Testis (tissue), 3 donors: Measurements from ENCODE around the gene SLC25A25. TPM values are rescaled to one million over a fixed set of nuclear protein-coding genes. Genes with fewer than 3 reads are reported as not detected.

Experiments used
- DNase-seq: peaks from one replicate; pipeline ENCODE4 v3.0.0-alpha.2; 2019
- H3K27ac ChIP-seq, 2 donors: fragments of 200-600 bp; sonication (generic); one replicate each; pipeline ENCODE4 v1.5.1; 2019
- H3K27me3 ChIP-seq: fragments of 200-600 bp; sonication (generic); one replicate; pipeline ENCODE4 v1.5.1; 2019
- H3K36me3 ChIP-seq: fragments of 200-600 bp; sonication (generic); one replicate; pipeline ENCODE4 v1.5.1; 2017; ENCODE audit warnings: low read depth; ENCODE audit errors: missing control alignments
- H3K4me1 ChIP-seq: fragments of 200-600 bp; sonication (generic); one replicate; pipeline ENCODE4 v1.5.1; 2019
- H3K4me3 ChIP-seq, 2 donors: fragments of 200-600 bp; sonication (generic); one replicate each; pipeline ENCODE4 v1.5.1; 2017 to 2019
- H3K9me3 ChIP-seq: fragments of 200-600 bp; sonication (generic); one replicate; pipeline ENCODE4 v1.5.1; 2017
- POLR2A ChIP-seq: fragments of 450-650 bp; IDR thresholded peaks from one replicate; pipeline ENCODE4 v1.6.1; 2017; ENCODE audit warnings: antibody characterized with exemption, mild to moderate bottlenecking, moderate library complexity
- WGBS, 2 donors: methylation state at CpG; one replicate each; pipeline ENCODE4 v1.1.5; 2018; 5-methylcytosine and 5-hydroxymethylcytosine counted together
- intact Hi-C: fragments of 100-400 bp; cut with DNase I; formaldehyde crosslinking; loops from one replicate; pipeline ENCODE4 v1.15.1; 2023; ENCODE audit warnings: low total_unique reads
- polyA plus RNA-seq: library from polyadenylated mRNA; stranded (reverse); fragments of 350-450 nt; fragmentation: Illumina TruSeq; extraction: RNeasy Lipid Tissue Mini Kit (QIAGEN cat#74804); gene quantifications from one replicate; pipeline ENCODE4 v1.2.3, GENCODE V29; 2014; ENCODE audit warnings: low read depth, low replicate concordance; ENCODE audit not compliant: insufficient read depth
- total RNA-seq, 2 donors: library from RNA; depleted of rRNA; stranded (reverse); fragments of >200 nt; gene quantifications; one replicate each; pipeline ENCODE4 v1.2.3, GENCODE V29; 2016
- TF ChIP-seq, protein P1 (sequence below), 3 experiments: fragments of 450-650 bp in 2 of 3; fragments of 200-600 bp in 1 of 3; sonication (generic) in 1 of 3; IDR thresholded peaks; one replicate each; pipeline ENCODE4 v1.5.1; 2016 to 2019; ENCODE audit warnings: antibody characterized with exemption in 3 of 3, mild to moderate bottlenecking in 2 of 3, moderate library complexity in 1 of 3

Gene SLC25A25
- total and polyA plus RNA-seq, 3 donors from 2014 or later = 15.0 to 21.1 (median 19.1) TPM

DNA sequence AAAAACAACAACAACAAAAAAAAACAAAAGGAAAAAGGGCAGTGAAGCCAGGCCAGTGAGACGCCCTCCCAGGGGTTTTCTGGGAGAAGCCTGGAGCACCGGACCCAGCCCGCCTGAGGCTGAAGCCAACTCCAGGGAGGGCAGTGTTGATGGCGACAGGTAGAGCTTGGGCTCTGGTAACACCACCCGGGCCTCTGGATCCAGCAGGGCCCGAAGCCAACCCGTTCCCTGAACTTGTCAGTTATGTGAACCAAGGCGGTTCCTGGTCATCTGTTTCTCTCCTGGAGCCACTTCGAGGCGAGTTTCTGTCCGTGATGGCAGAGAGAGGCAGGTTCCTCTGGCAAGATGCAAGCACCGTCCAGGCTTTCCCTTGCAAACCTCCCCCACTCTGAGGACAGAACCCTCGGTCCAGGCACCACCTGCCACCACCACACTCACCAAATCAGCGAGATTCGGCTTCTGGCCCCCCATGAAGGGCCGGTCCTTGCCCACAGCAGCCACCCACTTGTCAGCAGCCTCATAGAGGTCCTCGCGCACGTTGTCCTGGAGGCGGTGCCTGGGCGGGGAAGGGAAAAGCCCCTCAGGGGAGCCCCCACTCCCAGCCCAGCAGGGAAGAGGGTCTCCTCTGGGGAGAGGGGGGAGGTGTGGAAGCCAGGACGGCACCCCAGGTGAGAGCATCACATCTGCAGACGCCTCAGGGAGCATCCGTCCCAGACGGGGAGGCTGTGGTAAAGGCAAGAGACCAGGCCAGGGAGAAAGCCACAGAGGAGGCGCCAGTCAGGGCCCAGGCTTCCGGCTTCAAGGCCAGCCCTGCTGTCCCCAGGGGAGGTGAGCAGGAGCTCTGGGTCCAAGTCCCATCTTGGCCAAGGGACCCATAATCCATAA is 54.1 kb downstream of the SLC25A25 start:
- no peak overlapping the region for H3K4me3 ChIP-seq
- TF ChIP-seq, protein P1, sequence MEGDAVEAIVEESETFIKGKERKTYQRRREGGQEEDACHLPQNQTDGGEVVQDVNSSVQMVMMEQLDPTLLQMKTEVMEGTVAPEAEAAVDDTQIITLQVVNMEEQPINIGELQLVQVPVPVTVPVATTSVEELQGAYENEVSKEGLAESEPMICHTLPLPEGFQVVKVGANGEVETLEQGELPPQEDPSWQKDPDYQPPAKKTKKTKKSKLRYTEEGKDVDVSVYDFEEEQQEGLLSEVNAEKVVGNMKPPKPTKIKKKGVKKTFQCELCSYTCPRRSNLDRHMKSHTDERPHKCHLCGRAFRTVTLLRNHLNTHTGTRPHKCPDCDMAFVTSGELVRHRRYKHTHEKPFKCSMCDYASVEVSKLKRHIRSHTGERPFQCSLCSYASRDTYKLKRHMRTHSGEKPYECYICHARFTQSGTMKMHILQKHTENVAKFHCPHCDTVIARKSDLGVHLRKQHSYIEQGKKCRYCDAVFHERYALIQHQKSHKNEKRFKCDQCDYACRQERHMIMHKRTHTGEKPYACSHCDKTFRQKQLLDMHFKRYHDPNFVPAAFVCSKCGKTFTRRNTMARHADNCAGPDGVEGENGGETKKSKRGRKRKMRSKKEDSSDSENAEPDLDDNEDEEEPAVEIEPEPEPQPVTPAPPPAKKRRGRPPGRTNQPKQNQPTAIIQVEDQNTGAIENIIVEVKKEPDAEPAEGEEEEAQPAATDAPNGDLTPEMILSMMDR (IDR thresholded peaks at IDR 0.05) = no peak
- TF ChIP-seq POLR2A = no peak
- H3K36me3 ChIP-seq = no peaks in the 10 kb centered on the region
- H3K9me3 ChIP-seq = no peaks in the 10 kb centered on the region
- 87 to 90% methylated on average over 16 to 27 of the region's 27 CpGs for WGBS, 2 donors
- H3K27ac ChIP-seq = no peak overlapping the region
- H3K27me3 ChIP-seq = no peaks in the 10 kb centered on the region
- DNase-seq = no peak
- H3K4me1 ChIP-seq = peaks cover 17% of the 10 kb centered on the region
- intact Hi-C loops = no loop called here

DNA sequence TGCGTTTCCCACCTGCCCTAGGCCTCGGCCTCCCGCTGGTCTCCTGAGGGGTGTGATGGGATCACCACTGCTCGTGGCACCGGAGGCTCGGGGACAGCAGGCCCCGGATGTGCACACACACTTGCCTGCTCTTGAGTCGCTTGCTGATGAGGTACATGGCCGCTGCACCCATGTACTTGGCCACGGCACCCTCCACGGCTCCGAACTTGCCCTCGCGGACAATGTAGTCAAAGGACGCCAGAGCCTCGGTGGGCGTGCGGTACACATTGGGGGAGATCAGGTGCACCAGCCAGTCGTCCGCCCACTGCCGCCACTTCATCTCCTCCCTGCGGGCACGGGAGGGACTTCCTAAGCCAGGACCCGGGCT is 54.8 kb downstream of the SLC25A25 start:
- no peaks in the 10 kb centered on the region for H3K36me3 ChIP-seq
- no peak for DNase-seq
- peaks cover 16% of the 10 kb centered on the region for H3K4me1 ChIP-seq
- H3K4me3 ChIP-seq = no peak overlapping the region
- no peak overlapping the region for H3K27ac ChIP-seq
- no peaks in the 10 kb centered on the region for H3K9me3 ChIP-seq
- TF ChIP-seq, protein P1 (IDR thresholded peaks at IDR 0.05) = no peak
- intact Hi-C loops = no loop called here
- 91 to 94% methylated on average over 14 to 24 of the region's 24 CpGs for WGBS, 2 donors
- H3K27me3 ChIP-seq = no peaks in the 10 kb centered on the region

DNA sequence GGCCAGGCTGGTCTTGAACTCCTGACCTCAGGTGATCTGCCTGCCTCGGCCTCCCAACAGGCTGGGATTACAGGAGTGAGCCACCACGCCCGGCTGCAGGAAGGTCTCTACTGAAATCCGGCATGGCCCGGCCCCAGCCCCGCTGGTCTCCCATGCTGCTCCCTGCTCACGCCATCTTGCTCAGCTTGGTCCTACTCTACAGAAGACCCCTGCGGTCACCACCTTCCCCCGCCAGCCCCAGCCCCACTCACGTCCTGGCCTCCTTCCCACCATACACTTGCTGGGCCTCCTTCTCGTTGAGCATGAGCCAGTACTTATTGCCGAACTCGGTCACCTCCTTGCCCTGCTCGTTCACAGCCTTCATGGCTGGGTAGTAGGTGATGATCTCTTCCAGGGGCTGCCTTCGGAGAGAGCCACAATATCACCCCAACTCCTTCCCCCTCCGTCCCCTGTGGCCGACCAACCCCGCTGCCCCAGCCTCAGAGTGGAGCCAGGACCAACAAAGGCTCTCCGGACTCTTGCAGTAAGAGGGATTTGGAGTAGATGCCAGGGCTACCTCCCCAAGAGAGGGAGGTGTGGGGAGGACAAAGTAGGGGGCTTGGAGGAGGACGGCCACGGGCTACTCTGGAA is 55.5 kb downstream of the SLC25A25 start:
- intact Hi-C loops = no loop called here
- no peaks in the 10 kb centered on the region for H3K9me3 ChIP-seq
- no peak overlapping the region for H3K27ac ChIP-seq
- H3K36me3 ChIP-seq = no peaks in the 10 kb centered on the region
- H3K4me3 ChIP-seq = no peak overlapping the region
- no peaks in the 10 kb centered on the region for H3K27me3 ChIP-seq
- no peak for DNase-seq
- H3K4me1 ChIP-seq = peaks cover 14% of the 10 kb centered on the region
- TF ChIP-seq, protein P1 (IDR thresholded peaks at IDR 0.05) = no peak
- TF ChIP-seq POLR2A = no peak
- WGBS, 2 donors = 91% methylated on average over 20 to 21 of the region's 21 CpGs

DNA sequence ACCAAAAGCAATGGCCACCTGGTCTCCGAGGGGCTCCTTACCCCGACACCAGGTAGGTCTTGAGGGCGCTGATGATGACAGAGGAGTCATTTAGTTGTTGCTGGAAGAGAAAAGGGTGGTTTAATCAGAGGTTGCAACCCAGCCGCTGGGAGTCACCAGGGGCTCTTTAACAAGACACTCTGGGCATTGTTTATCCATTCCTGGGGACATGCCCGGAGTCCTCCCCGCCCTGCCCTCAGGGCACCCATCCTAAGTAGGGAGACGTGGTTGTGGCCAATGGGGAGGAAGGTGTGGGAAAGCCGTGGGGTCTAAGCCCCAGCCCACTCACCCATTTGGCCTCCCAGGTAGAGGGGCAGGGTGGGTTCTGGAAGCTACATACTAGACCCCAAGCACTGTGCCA is 56.4 kb downstream of the SLC25A25 start:
- H3K9me3 ChIP-seq = no peaks in the 10 kb centered on the region
- 87 to 92% methylated on average over 3 to 8 of the region's 8 CpGs for WGBS, 2 donors
- DNase-seq = no peak
- peaks cover 21% of the 10 kb centered on the region for H3K4me1 ChIP-seq
- no peak overlapping the region for H3K27ac ChIP-seq
- H3K4me3 ChIP-seq = no peak overlapping the region
- intact Hi-C loops = no loop called here
- H3K27me3 ChIP-seq = no peaks in the 10 kb centered on the region
- no peaks in the 10 kb centered on the region for H3K36me3 ChIP-seq
- no peak for TF ChIP-seq POLR2A

DNA sequence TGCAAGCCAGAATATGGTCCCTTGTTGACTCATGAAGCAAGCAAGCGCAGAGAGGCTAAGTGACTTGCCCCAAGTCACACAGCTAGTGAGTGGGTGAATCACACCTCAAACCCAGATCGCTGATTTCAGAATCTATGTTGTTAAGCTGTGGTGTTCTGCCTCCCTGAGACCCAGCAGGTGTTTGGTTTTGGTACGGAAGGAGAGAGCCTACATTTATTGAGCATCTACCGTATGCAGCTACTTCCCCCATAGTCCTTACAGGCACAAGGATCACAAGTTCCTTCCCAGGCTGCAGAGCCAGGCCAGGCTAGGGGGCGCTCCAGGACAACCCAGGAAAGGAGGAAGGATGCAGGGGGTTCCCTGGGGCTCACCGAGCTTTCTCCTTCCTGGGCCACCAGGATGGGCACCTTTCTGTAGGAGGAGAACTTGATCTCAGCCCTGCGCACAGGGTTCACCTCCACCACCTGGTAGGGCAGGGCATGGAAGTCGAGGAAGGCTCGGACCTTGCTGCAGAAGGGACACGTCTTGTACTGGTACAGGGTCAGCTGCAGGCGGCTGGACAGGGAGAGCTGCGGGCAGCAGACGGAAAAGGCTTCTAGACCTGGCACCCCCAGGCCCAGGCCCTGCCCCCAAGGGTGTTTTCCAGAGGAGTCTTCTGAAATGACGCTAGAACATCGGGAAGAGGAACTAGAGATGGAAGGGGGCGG is 57.0 kb downstream of the SLC25A25 start:
- no peaks in the 10 kb centered on the region for H3K27me3 ChIP-seq
- no peak overlapping the region for H3K27ac ChIP-seq
- peak; percentile 82 for DNase-seq
- no peak overlapping the region for H3K4me3 ChIP-seq
- no peaks in the 10 kb centered on the region for H3K36me3 ChIP-seq
- TF ChIP-seq, protein P1 (IDR thresholded peaks at IDR 0.05) = peak; percentile 15 to 29 (median 16)
- TF ChIP-seq POLR2A = no peak
- WGBS, 2 donors = 57 to 67% methylated on average over 9 to 16 of the region's 16 CpGs
- no peaks in the 10 kb centered on the region for H3K9me3 ChIP-seq
- intact Hi-C loops = no loop called here
- peaks cover 21% of the 10 kb centered on the region for H3K4me1 ChIP-seq
